NCI-H69 (cell line): ENCODE results near the gene BIRC5.

Experiments
- DNase-seq: peaks from one replicate; lab custom pipeline; 2025; lab: John Stamatoyannopoulos, UW

BIRC5 gene

DNA sequence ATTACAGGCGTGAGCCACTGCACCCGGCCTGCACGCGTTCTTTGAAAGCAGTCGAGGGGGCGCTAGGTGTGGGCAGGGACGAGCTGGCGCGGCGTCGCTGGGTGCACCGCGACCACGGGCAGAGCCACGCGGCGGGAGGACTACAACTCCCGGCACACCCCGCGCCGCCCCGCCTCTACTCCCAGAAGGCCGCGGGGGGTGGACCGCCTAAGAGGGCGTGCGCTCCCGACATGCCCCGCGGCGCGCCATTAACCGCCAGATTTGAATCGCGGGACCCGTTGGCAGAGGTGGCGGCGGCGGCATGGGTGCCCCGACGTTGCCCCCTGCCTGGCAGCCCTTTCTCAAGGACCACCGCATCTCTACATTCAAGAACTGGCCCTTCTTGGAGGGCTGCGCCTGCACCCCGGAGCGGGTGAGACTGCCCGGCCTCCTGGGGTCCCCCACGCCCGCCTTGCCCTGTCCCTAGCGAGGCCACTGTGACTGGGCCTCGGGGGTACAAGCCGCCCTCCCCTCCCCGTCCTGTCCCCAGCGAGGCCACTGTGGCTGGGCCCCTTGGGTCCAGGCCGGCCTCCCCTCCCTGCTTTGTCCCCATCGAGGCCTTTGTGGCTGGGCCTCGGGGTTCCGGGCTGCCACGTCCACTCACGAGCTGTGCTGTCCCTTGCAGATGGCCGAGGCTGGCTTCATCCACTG, at the start of gene BIRC5:
Gene BIRC5, plus strand, starts transcription at position 238 of the 690 bp plus-strand sequence. Its CDS starts 64 bp downstream, at position 302.
- DNase-seq: peak; percentile 98

GRCh38 chr17:78164748-78165607, 49.1 kb upstream of the BIRC5 start:
- DNase-seq: no peak

DNA sequence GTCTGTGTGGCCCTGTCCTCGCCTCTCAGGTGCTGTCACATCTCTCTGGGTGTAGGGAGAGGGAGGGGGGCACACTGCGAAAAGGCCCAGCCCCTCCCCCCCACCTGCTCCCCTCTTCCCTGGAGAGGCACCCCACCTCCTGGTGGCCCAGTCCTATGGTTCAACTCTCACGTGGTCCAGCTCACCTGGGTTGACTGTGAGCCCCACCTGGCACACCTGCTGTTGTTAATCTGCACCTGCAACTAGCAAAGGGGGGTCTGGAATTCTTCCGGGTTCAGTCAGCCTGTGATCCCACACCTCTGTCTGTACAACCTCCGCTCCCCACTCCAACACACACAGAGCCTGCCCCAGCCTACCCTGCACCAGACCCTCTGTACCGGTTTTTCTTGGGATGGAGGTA, 47.6 kb upstream of the BIRC5 start:
- peak; percentile 59 for DNase-seq

DNA sequence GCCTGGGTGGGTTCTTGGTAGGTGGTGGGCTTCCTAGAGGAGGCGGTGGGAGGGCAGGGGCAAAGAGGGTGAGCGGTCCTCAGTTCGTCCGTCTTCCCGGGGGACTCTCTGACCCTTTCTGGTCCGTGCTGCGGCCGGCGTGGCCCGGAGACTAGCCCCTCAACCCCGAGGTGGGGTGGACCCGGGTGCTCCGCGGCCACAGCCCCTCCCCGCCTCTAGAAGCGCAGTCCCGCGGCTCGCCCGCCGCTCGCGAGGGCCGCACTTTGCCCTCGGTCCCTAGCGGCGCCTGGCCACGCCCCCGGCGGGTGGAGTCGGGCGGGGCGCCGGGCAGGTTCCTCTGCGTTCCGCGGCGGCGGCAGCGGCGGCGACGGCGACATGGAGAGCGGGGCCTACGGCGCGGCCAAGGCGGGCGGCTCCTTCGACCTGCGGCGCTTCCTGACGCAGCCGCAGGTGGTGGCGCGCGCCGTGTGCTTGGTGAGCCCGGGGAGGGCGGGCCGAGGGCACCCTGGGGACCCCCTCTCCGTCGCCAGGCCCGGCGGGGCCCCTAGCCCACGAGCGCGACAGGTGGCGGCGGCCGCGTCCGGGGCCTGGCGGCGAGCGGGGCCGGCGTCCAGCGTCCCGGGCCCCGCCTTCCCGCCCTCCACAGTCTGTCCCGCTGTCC, 45.7 kb upstream of the BIRC5 start, which contains the start of gene SYNGR2:
Gene SYNGR2, plus strand, starts transcription at position 340 of the 661 bp plus-strand sequence. Its CDS starts 36 bp downstream, at position 376.
- peak; percentile 92 for DNase-seq

DNA sequence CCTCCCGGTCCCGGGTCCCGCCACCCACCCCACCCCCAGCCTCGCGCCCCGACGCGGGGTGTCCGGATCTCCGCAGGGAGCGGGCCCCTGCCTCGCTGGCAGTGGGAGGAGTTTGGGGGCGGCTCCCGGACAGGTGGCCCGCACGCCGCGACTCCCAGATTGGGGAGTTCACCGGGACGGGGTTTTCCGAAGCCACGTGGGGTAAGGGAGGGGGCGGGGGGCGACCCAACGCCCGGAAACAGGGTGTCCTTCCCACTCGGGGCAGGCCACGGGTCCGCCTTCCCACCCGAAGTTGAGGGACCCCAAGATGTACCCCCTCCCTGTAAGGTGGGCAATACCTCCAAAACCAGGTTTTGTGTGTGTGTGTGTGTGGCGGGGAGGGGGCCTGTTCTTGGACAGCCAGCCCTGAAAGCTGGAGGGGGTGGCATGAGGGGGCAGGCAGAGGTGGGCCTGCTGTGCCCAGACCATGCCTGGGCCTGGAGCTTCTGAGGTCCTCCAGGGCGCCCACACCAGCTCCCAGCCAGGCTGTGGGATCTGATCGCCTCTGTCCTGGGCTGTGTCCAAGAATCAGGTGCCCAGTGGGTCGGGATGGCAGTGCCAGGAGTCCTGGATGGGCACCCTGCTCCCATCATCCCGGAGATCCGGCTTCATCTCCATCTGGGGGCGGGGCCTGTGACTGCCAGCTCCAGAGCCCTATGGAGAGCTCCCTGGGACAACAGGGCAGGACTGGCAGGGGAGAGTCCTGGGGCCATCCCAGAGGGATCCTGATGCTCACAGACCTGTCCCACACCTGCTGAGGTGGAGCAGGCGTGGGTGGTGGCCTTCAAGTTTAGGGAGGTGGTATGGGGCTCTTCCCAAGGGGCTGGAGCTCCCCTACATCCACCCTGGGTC, 44.9 kb upstream of the BIRC5 start:
- peak; percentile 49 for DNase-seq

DNA sequence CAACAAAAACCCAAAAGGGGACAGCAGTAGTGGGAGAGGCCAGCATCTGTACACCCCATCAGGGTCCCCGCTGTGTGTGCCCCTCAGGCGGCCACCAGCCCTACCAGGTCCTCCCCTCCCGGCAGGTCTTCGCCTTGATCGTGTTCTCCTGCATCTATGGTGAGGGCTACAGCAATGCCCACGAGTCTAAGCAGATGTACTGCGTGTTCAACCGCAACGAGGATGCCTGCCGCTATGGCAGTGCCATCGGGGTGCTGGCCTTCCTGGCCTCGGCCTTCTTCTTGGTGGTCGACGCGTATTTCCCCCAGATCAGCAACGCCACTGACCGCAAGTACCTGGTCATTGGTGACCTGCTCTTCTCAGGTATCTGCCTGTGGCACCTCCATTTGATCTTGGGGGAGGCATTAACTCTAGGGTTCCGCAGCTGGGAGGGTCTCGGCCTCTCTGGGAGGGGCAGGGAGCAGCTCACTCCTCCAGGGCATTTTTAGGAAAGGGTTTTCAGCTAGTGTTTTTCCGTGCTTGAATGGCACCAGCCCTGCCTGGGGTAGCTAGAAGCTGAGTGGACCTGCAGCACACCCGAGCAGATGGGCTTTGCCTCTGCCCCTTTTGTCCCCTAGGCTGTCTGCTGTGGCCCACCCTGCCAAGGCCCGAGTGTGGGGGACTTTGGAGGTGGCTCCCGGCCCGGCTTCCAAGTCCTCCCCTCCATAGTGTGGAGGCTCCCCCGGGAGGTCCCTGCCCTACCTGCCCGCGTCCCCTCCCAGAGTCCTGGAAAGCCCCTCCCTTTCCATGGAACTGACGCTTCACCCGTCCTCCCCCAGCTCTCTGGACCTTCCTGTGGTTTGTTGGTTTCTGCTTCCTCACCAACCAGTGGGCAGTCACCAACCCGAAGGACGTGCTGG, 43.1 kb upstream of the BIRC5 start:
- no peak for DNase-seq

DNA sequence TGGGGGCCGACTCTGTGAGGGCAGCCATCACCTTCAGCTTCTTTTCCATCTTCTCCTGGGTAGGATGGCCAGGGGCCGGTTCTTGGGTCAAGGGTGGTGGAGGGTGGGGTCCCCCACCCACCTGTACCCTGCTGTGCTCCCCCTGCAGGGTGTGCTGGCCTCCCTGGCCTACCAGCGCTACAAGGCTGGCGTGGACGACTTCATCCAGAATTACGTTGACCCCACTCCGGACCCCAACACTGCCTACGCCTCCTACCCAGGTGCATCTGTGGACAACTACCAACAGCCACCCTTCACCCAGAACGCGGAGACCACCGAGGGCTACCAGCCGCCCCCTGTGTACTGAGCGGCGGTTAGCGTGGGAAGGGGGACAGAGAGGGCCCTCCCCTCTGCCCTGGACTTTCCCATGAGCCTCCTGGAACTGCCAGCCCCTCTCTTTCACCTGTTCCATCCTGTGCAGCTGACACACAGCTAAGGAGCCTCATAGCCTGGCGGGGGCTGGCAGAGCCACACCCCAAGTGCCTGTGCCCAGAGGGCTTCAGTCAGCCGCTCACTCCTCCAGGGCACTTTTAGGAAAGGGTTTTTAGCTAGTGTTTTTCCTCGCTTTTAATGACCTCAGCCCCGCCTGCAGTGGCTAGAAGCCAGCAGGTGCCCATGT, 42.3 kb upstream of the BIRC5 start:
- DNase-seq: peak; percentile 85

DNA sequence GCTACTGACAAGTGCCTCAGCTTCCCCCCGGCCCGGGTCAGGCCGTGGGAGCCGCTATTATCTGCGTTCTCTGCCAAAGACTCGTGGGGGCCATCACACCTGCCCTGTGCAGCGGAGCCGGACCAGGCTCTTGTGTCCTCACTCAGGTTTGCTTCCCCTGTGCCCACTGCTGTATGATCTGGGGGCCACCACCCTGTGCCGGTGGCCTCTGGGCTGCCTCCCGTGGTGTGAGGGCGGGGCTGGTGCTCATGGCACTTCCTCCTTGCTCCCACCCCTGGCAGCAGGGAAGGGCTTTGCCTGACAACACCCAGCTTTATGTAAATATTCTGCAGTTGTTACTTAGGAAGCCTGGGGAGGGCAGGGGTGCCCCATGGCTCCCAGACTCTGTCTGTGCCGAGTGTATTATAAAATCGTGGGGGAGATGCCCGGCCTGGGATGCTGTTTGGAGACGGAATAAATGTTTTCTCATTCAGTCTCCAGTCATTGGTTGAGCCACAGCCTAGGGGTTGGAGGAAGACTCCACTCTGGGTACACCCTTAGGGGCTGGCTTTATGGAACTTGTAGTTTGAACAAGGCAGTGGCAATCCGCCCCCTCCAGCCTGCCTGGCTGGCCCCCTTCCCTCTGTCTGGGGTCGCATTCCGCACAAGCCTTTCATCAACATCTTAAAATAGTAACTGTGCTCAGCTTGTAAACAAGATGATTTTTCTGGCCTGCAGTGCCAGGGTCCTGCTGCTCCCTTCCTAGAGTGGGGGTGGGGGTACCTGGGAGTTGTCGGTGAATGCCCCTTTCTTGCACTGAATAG, 41.6 kb upstream of the BIRC5 start:
- peak; percentile 85 for DNase-seq

GRCh38 chr17:78173097-78173715, 40.8 kb upstream of the BIRC5 start:
- no peak for DNase-seq

DNA sequence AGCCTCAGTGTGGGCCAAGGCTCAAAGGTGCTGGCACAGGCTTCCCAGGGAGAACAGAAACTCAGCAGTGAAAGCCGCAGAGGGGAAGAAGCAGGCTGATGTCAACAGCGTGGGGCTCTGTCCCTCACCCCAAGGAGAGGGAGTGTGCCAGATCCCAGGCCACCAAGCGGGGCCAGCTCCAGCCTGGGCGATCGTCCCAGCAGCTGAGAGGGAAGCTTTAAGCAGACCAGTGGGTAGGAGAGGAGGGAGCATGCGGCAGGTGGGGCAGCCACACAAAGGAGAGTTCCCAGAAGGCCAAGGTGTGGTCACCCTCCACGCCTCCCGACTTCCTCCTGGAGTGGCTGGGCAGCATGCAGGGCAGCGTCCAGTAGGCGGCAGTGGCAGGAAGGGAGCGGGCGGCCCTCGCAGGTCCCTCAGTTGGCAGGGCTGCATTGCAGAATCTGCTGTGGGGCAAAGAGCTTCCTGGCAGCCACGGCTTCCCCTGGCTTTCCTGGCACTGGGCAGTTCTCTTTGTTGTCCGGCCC, 39.6 kb upstream of the BIRC5 start:
- DNase-seq: no peak

- peak; percentile 48 for DNase-seq
Observed at GRCh38 chr17:78174870-78175642, 39.0 kb upstream of the BIRC5 start.

- no peak for DNase-seq
Observed at GRCh38 chr17:78175643-78175981, 38.4 kb upstream of the BIRC5 start.

DNA sequence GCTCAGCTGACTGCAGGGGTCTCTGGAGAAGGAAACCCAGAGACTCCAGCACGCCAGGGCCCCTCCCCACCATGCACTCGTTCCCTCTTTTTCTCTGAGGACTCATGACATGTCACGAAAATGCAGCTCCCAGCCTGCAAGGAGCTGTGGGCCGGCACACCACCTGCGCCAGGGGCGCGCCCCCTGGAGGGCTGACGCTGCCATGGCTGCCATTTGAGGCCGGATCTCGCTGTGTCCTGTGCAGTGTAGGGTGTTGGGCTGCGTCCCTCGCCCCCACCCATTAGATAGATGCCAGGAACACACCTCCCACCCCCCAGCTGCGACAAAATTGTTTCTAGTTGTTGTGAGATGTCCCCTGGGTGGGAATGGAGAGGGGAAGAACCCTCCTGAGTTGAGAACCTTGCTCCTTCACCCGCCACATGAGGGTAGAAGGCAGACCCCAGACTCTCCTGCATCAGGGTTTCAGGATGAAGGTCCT, 37.5 kb upstream of the BIRC5 start:
- DNase-seq: peak; percentile 70

- DNase-seq: no peak
Observed at GRCh38 chr17:78179372-78179771, 34.7 kb upstream of the BIRC5 start.

- no peak for DNase-seq
Observed at GRCh38 chr17:78180083-78180482, 34.0 kb upstream of the BIRC5 start.

GRCh38 chr17:78180508-78180907, 33.5 kb upstream of the BIRC5 start:
- no peak for DNase-seq

DNA sequence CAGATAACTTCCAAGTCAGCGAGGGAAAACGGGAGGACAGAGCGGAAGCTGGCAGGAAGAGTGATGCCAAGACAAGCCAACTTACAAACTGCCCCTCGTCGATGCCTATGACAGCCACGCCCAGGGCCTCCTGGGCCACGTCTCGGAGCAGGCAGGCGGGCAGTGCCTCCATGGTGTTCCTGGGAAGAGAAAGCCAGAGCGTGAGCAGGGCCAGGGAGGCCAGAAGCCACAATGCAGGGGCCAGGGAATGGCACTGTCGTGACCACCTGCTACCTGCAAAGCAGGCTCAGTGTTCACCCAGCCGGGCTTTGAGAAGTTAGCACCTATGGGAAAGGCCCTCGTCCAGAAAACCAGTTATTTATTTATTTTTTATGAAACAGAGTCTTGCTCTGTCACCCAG, 31.5 kb upstream of the BIRC5 start:
- DNase-seq: no peak

- DNase-seq: no peak
Observed at GRCh38 chr17:78183916-78184315, 30.1 kb upstream of the BIRC5 start.
